ENCODE measurements around the gene PPP1R11. TPM values are rescaled to one million over a fixed set of nuclear protein-coding genes. Genes with fewer than 3 reads are reported as not detected.

Gene PPP1R11
- total RNA-seq, 1 experiment from 2014 or later, result 35.5 TPM

DNA sequence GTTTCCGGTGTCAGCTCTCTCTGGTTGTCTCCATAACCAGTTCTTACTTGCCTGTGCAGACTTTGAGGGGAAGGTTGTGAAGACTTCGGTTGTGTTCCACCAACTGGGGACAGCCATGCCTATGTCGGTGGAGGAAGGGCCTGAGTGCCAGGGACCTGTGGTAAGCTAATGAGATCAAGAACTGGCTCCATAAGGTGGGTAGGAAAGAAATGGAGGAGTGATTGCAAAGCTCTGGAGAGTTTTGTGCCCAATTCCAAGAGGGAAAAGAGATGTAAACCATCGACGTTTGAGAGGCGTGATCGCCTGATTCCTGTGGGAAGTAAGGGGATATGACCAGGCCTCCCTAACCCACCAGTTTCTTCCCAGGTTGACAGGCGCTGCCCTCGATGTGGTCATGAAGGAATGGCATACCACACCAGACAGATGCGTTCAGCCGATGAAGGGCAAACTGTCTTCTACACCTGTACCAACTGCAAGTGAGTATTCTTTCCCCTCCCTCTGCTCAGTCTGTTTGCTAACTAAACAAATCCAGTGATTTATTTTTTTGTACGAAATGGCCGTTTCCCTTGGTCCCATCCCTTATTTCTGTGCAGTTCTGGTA lies 5.0 kb upstream of the PPP1R11 start:
- intact Hi-C loops (cut with micrococcal nuclease; ENCODE audit: unreplicated experiment), result loop anchor here (1.0 to 5.0 kb wide), 2 partner anchors 41 to 100 kb away; partner anchors contain the start of genes TRIM10 and TRIM15
- POLR2A ChIA-PET, result interaction anchor here (1.0 to 2.1 kb wide), 3 partner anchors 12 to 97 kb away, joined by 3 to 8 read pairs (median 5); no protein-coding TSS in a partner anchor

DNA sequence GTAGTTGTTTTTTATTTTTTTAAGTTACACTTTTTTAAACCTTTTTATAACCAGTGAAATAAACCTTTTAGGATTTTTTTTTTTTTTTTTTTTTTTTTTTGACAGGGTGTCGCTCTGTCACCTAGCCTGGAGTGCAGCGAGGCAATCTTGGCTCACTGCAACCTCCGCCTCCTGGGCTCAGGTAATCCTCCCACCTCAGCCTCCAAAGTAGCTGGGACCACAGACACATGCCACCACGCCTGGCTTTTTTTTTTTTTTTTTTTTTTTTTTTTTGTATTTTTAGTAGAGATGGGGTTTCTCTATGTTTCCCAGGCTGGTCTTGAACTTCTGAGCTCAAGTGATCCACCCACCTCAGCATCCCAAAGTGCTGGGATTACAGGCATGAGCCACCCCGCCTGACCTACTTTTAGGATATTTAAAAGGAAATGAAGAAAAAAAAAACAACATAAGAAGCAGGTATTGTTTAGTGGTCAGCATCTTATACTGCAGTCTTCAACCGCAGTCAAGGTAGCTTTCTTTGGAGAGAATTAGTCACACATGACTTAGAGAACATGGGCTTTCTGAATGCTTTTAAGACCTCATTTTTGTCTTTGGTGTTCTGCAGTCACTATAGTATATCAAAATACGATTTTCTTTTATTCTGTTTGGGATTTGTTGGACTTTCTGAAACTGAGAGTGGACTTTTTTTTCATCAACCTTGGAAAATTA lies 4.4 kb upstream of the PPP1R11 start:
- H3K9me3 ChIP-seq, result no peaks in the 10 kb centered on the region
- Mint-ChIP-seq H3K9me3 (ENCODE audit: unreplicated experiment) (no peaks in the 10 kb centered on the region), H3K27me3 (ENCODE audit: insufficient read depth, unreplicated experiment) (no peaks in the 10 kb centered on the region), H3K4me3 (ENCODE audit: unreplicated experiment) (peak overlapping the region; percentile 88), H3K27ac (ENCODE audit: unreplicated experiment) (no peak overlapping the region), H3K36me3 (ENCODE audit: insufficient read depth, unreplicated experiment) (peaks cover 19% of the 10 kb centered on the region), H3K4me1 (ENCODE audit: low read depth, unreplicated experiment) (peaks cover 20% of the 10 kb centered on the region)
- BruUV-seq (replicated peaks), result no TSS peak
- no peak for DNase-seq
- POLR2A ChIA-PET, result no interaction called here
- CTCF ChIA-PET, result interaction anchor here (0.6 kb wide), 1 partner anchor 193 kb away, joined by 7 read pairs; no protein-coding TSS in a partner anchor
- intact Hi-C loops (cut with micrococcal nuclease; ENCODE audit: unreplicated experiment), result loop anchor here (5.0 kb wide), 1 partner anchor 100 kb away; the partner anchor contains the start of genes TRIM10 and TRIM15
- no peaks in the 10 kb centered on the region for H3K36me3 ChIP-seq (ENCODE audit: control insufficient read depth, insufficient read depth, low read length)
- no peaks in the 10 kb centered on the region for H3K27me3 ChIP-seq (replicated peaks; ENCODE audit: control insufficient read depth, insufficient read depth, low read length)
- TF ChIP-seq, protein P1, sequence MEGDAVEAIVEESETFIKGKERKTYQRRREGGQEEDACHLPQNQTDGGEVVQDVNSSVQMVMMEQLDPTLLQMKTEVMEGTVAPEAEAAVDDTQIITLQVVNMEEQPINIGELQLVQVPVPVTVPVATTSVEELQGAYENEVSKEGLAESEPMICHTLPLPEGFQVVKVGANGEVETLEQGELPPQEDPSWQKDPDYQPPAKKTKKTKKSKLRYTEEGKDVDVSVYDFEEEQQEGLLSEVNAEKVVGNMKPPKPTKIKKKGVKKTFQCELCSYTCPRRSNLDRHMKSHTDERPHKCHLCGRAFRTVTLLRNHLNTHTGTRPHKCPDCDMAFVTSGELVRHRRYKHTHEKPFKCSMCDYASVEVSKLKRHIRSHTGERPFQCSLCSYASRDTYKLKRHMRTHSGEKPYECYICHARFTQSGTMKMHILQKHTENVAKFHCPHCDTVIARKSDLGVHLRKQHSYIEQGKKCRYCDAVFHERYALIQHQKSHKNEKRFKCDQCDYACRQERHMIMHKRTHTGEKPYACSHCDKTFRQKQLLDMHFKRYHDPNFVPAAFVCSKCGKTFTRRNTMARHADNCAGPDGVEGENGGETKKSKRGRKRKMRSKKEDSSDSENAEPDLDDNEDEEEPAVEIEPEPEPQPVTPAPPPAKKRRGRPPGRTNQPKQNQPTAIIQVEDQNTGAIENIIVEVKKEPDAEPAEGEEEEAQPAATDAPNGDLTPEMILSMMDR (IDR thresholded peaks at IDR 0.05; ENCODE audit: insufficient read depth in 1 of 2, low read depth in 1 of 2, low read length in 1 of 2, severe bottlenecking in 1 of 2, unreplicated experiment in 1 of 2), result no peak
- H3K4me3 ChIP-seq (ENCODE audit: low read depth, low read length), result peak overlapping the region; percentile 77; the same call in 1 of the 2 replicates
- peaks cover 17% of the 10 kb centered on the region for H3K4me1 ChIP-seq

More for the DNA sequence above, 5.0 kb upstream of the PPP1R11 start:
- H3K9me3 Mint-ChIP-seq (ENCODE audit: unreplicated experiment), result no peaks in the 10 kb centered on the region
- CTCF ChIA-PET, result interaction anchor here (0.6 to 2.1 kb wide), 2 partner anchors 69 to 224 kb away, joined by 3 to 4 read pairs; no protein-coding TSS in a partner anchor
- H3K27ac Mint-ChIP-seq (ENCODE audit: unreplicated experiment), result peak overlapping the region; percentile 90
- TF ChIP-seq, protein P1 (IDR thresholded peaks at IDR 0.05; ENCODE audit: insufficient read depth in 1 of 2, low read depth in 1 of 2, low read length in 1 of 2, severe bottlenecking in 1 of 2, unreplicated experiment in 1 of 2), result no peak
- Histone ChIP-seq H3K27me3 (replicated peaks; ENCODE audit: control insufficient read depth, insufficient read depth, low read length) (no peaks in the 10 kb centered on the region), H3K4me1 (peaks cover 16% of the 10 kb centered on the region; the same call in 1 of the 2 replicates), H3K36me3 (ENCODE audit: control insufficient read depth, insufficient read depth, low read length) (no peaks in the 10 kb centered on the region), H3K9me3 (no peaks in the 10 kb centered on the region), H3K4me3 (ENCODE audit: low read depth, low read length) (peak overlapping the region; percentile 77)
- H3K4me3 Mint-ChIP-seq (ENCODE audit: unreplicated experiment), result peak overlapping the region; percentile 88
- no peaks in the 10 kb centered on the region for H3K27me3 Mint-ChIP-seq (ENCODE audit: insufficient read depth, unreplicated experiment)
- H3K36me3 Mint-ChIP-seq (ENCODE audit: insufficient read depth, unreplicated experiment), result peaks cover 14% of the 10 kb centered on the region
- BruUV-seq (replicated peaks), result no TSS peak
- no peak for DNase-seq
- peaks cover 15% of the 10 kb centered on the region for H3K4me1 Mint-ChIP-seq (ENCODE audit: low read depth, unreplicated experiment)

DNA sequence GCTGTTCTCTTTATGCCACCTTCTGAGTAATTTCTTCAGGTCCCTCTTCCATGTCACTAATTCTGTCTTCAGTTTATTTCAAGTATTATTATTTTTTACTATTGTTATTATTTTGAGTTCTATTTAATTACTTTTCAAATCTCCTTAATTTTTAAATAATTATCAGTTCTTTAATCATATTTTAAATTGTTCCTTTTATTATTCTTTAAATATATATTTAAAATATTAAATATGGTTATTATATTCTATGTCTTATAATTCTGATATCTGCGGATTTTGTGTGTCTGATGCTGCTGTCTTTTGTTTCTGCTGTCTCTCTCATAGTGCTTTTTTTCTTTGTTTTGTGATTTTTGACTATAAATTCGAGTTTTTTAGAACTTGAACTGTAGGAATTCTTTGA lies 3.7 kb upstream of the PPP1R11 start:
- intact Hi-C loops (cut with micrococcal nuclease; ENCODE audit: unreplicated experiment), result loop anchor here (5.0 kb wide), 1 partner anchor 99 kb away; the partner anchor contains the start of genes TRIM10 and TRIM15
- peaks cover 19% of the 10 kb centered on the region for H3K36me3 Mint-ChIP-seq (ENCODE audit: insufficient read depth, unreplicated experiment)
- Histone ChIP-seq H3K4me3 (ENCODE audit: low read depth, low read length) (no peak overlapping the region), H3K27me3 (replicated peaks; ENCODE audit: control insufficient read depth, insufficient read depth, low read length) (no peaks in the 10 kb centered on the region), H3K9me3 (no peaks in the 10 kb centered on the region), H3K4me1 (peaks cover 20% of the 10 kb centered on the region), H3K36me3 (ENCODE audit: control insufficient read depth, insufficient read depth, low read length) (no peaks in the 10 kb centered on the region)
- BruUV-seq (replicated peaks), result no TSS peak
- no peak for DNase-seq
- ChIA-PET POLR2A (no interaction called here), CTCF (no interaction called here)
- no peaks in the 10 kb centered on the region for H3K9me3 Mint-ChIP-seq (ENCODE audit: unreplicated experiment)
- H3K4me3 Mint-ChIP-seq (ENCODE audit: unreplicated experiment), result peak overlapping the region; percentile 40
- TF ChIP-seq, protein P1 (IDR thresholded peaks at IDR 0.05; ENCODE audit: insufficient read depth in 1 of 2, low read depth in 1 of 2, low read length in 1 of 2, severe bottlenecking in 1 of 2, unreplicated experiment in 1 of 2), result no peak
- no peaks in the 10 kb centered on the region for H3K27me3 Mint-ChIP-seq (ENCODE audit: insufficient read depth, unreplicated experiment)
- H3K4me1 Mint-ChIP-seq (ENCODE audit: low read depth, unreplicated experiment), result peaks cover 27% of the 10 kb centered on the region
- H3K27ac Mint-ChIP-seq (ENCODE audit: unreplicated experiment), result no peak overlapping the region

All from Caco-2 (cell line).